Activated naive CD8-positive, alpha-beta T cell treated with anti-CD3 and anti-CD28 coated beads, Interleukin-2, amount 10 ng/mL, durations not matched to agents 7 days and 5 days (primary cell): Measurements from ENCODE around the gene SRRM1. TPM values are rescaled to one million over a fixed set of nuclear protein-coding genes. Genes with fewer than 3 reads are reported as not detected.
"Not testable (repeated sequence)": the region's sequence is repeated elsewhere in the genome, so short reads cannot be mapped to it uniquely, and the experiment has no call there.

ENCODE experiments used
- ATAC-seq: fragments of 150-1000 bp; cut with Tn5 transposase; one replicate; pipeline ENCODE4 v1.10.0; 2021; ENCODE audit warnings: low read depth, moderate library complexity
- POLR2A ChIA-PET: fragments of 350-600 bp; sonication (Branson Sonifier 250); formaldehyde crosslinking; loops from one replicate; lab custom pipeline; 2021; ENCODE audit warnings: antibody characterized with exemption; lab: Charles Lee
- DNase-seq: peaks from one replicate; pipeline ENCODE4 v3.0.0; 2021
- H3K27ac Mint-ChIP-seq: one replicate; pipeline ENCODE4 v1.8.0; 2022; ENCODE audit warnings: mild to moderate bottlenecking, mixed read lengths
- H3K27me3 Mint-ChIP-seq: one replicate; pipeline ENCODE4 v1.8.0; 2022; ENCODE audit warnings: mild to moderate bottlenecking, moderate library complexity, mixed read lengths
- H3K36me3 Mint-ChIP-seq: one replicate; pipeline ENCODE4 v1.8.0; 2021; ENCODE audit warnings: mild to moderate bottlenecking, mixed read lengths
- H3K4me1 Mint-ChIP-seq: one replicate; pipeline ENCODE4 v1.8.0; 2021; ENCODE audit warnings: mixed read lengths
- H3K4me3 Mint-ChIP-seq: one replicate; pipeline ENCODE4 v1.8.0; 2022; ENCODE audit warnings: mild to moderate bottlenecking, moderate library complexity, mixed read lengths
- H3K9me3 Mint-ChIP-seq: one replicate; pipeline ENCODE4 v1.8.0; 2021; ENCODE audit warnings: mixed read lengths
- total RNA-seq, 2 experiments: library from RNA; stranded (reverse); gene quantifications; one replicate each; pipeline ENCODE4 v1.2.3, GENCODE V29; 2021

Gene SRRM1
- total RNA-seq, 2 experiments from 2014 or later = 211 to 220 TPM

- DNase-seq (no peak), ATAC-seq (no peak)
- peaks cover 23% of the 10 kb centered on the region for H3K4me1 Mint-ChIP-seq
- no peak overlapping the region for H3K27ac Mint-ChIP-seq
- H3K36me3 Mint-ChIP-seq = peaks cover 43% of the 10 kb centered on the region
- H3K4me3 Mint-ChIP-seq = no peak overlapping the region
- POLR2A ChIA-PET = no interaction called here
- H3K9me3 Mint-ChIP-seq = no peaks in the 10 kb centered on the region
- H3K27me3 Mint-ChIP-seq = no peaks in the 10 kb centered on the region
Measured at GRCh38 chr1:24656046-24656445, 12.9 kb downstream of the SRRM1 start.

- Mint-ChIP-seq H3K27me3 (no peaks in the 10 kb centered on the region), H3K4me1 (peaks cover 22% of the 10 kb centered on the region), H3K36me3 (peaks cover 42% of the 10 kb centered on the region), H3K4me3 (no peak overlapping the region), H3K27ac (peak overlapping the region; percentile 5), H3K9me3 (no peaks in the 10 kb centered on the region)
- POLR2A ChIA-PET = interaction anchor here (0.7 kb wide), 1 partner anchor 15 kb away, joined by 3 read pairs; no protein-coding TSS in a partner anchor
- ATAC-seq (no peak), DNase-seq (no peak)
Measured at GRCh38 chr1:24657781-24658180, 14.7 kb downstream of the SRRM1 start.

DNA sequence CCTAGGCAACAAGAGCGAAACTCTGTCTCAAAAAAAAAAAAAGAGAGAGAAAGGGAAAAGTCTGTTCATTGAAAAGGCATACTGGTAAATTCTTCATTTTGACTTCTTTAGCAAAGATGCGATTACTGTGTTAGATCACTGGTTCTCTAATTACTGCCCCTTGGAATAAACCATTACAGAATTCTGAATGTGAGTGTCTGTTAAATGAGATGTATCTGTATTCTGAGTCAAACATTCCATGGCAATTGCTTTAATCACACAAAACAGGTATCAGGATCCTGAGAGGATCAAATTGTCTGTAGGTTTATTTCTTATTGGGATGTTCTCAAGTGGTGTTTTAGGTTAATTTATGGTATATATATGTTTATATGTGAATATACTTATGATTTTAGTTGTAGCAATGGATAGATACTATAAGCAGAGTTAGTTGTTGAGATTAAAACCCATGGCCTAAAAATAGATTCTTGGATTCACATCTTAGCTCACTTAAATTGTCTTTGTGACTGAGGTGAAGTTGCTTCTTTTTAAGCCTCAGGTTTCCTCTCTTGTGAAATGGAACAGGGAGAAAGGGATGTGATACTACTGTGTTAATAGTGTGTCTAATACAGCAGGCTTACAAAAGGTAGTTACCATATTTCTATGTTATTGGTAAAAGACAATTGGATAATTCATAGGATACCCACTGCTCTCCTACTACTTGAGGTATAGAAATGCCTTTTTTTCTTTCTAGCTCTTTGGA, 16.2 kb downstream of the SRRM1 start:
- Mint-ChIP-seq H3K4me3 (no peak overlapping the region), H3K27me3 (no peaks in the 10 kb centered on the region), H3K4me1 (peaks cover 20% of the 10 kb centered on the region), H3K36me3 (peaks cover 42% of the 10 kb centered on the region), H3K9me3 (no peaks in the 10 kb centered on the region), H3K27ac (peak overlapping the region; percentile 28)
- no peak for DNase-seq
- POLR2A ChIA-PET = no interaction called here
- ATAC-seq = no peak

DNA sequence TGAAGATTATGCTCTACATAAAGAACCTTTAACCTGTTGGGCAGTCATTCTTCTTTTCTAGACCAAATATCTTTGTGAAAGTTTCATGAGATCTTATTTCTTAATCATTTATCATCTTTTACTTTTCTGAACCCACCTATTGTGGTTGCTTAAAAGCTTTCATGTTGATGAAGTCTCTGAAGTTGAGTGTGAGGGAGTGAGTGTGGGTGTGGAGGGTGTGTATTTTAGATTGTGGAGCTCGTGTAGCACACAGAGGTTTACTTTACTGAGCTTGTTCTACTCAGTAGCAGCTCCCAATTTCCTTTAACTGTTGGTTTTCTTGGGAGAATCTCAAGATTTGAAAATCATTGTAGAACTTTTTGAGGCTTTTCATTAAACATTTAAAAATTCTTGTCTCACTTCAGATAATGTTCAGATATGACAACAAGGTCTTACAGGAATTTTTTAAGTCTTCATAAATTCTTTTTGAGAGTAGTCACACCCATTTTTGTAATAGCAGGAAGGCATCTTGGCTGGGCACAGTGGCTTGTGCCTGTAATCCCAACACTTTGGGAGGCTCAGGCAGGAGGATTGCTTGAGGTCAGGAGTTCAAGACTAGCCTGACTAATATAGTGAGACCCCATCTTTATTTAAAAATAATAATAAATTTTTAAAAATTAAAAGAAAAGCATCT, 17.0 kb downstream of the SRRM1 start:
- ATAC-seq = no peak
- POLR2A ChIA-PET = no interaction called here
- Mint-ChIP-seq H3K4me3 (no peak overlapping the region), H3K4me1 (peaks cover 17% of the 10 kb centered on the region), H3K27ac (peak overlapping the region; percentile 28), H3K36me3 (peaks cover 36% of the 10 kb centered on the region), H3K9me3 (no peaks in the 10 kb centered on the region), H3K27me3 (no peaks in the 10 kb centered on the region)
- no peak for DNase-seq

DNA sequence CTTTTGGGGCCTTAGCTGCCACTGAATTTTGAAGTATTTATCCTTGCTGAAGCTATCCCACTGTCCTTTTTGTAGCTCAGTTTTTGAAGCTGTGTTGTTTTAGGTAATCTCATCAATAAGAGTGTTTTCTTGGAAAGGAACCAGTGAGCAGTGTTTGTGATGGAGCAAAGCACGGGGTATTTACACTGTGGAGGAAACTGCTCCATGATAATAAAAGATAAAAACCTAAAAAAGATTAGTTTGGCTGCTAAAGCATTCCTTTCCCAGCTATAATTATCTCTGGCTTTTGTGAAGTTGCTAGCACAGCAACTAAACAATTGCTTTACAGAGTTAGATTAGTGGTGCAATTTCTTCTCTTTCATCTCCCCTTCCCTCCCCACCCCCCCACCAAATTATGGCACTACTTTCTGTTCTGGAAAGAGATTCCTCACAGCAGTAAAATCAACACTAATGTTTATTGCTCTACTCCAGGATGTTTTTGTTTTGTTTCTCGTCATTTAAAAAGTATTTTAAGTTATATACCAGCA, 21.5 kb downstream of the SRRM1 start:
- Mint-ChIP-seq H3K4me1 (peaks cover 4% of the 10 kb centered on the region), H3K9me3 (no peaks in the 10 kb centered on the region), H3K27ac (no peak overlapping the region), H3K4me3 (no peak overlapping the region), H3K27me3 (no peaks in the 10 kb centered on the region), H3K36me3 (peaks cover 31% of the 10 kb centered on the region)
- ATAC-seq = no peak
- POLR2A ChIA-PET = no interaction called here
- DNase-seq = no peak

- Mint-ChIP-seq H3K4me1 (peaks cover 2% of the 10 kb centered on the region), H3K27me3 (no peaks in the 10 kb centered on the region), H3K9me3 (no peaks in the 10 kb centered on the region), H3K36me3 (peaks cover 28% of the 10 kb centered on the region), H3K4me3 (no peak overlapping the region), H3K27ac (no peak overlapping the region)
- POLR2A ChIA-PET = no interaction called here
- no peak for DNase-seq
- no peak for ATAC-seq
Measured at GRCh38 chr1:24666794-24667193, 23.7 kb downstream of the SRRM1 start.

DNA sequence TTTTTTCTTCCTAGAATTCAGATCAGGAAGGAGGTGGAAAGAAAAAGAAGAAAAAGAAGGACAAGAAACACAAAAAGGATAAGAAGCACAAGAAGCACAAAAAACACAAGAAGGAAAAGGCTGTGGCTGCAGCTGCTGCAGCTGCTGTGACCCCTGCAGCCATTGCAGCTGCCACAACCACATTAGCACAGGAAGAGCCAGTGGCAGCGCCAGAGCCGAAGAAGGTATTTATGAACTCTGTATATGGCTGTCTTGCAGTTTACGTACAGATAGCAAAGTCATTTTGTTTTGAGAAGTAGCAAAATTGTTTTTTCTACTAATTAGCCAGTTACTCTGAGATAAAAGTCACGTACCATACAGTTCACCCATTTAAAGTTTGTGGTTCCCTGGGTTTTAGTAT, 28.3 kb downstream of the SRRM1 start:
- H3K27me3 Mint-ChIP-seq = not testable (repeated sequence)
- peak overlapping the region; percentile 21 for H3K27ac Mint-ChIP-seq

GRCh38 chr1:24672686-24673085, 29.6 kb downstream of the SRRM1 start:
- H3K36me3 Mint-ChIP-seq = peaks cover 25% of the 10 kb centered on the region
- not testable (repeated sequence) for H3K4me1 Mint-ChIP-seq, H3K4me3 Mint-ChIP-seq, H3K9me3 Mint-ChIP-seq, H3K27ac Mint-ChIP-seq, DNase-seq, H3K27me3 Mint-ChIP-seq, ATAC-seq
- POLR2A ChIA-PET = interaction anchor here (0.6 kb wide), 1 partner anchor 14 kb away, joined by 3 read pairs; no protein-coding TSS in a partner anchor

More for the DNA sequence above, 28.3 kb downstream of the SRRM1 start:
- peak; percentile 63 for ATAC-seq
- not testable (repeated sequence) for H3K4me3 Mint-ChIP-seq, H3K9me3 Mint-ChIP-seq, H3K4me1 Mint-ChIP-seq, DNase-seq
- H3K36me3 Mint-ChIP-seq = peaks cover 25% of the 10 kb centered on the region
- POLR2A ChIA-PET = interaction anchor here (0.8 kb wide), 1 partner anchor 25 kb away, joined by 3 read pairs; no protein-coding TSS in a partner anchor

DNA sequence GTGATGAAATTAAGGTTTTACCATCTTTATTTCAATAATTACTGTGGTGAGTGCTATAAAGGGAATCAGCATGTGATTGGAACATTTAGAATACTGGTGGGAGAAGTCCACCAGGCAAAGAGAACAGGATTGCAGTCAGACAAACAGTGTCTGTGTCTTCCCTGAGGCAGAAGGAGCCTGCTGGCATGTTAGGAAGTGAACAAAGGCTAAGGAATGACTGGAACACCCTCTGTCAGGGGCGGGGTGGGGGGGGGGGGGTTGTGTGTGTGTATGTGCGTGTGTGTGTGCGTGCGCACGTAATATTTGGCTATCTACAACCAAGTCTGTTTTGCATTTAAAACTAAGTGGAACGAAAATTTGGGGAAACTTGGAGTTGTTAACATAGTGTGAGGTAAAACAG, 30.2 kb downstream of the SRRM1 start:
- Mint-ChIP-seq H3K9me3 (no peaks in the 10 kb centered on the region), H3K36me3 (peaks cover 25% of the 10 kb centered on the region), H3K27me3 (no peaks in the 10 kb centered on the region), H3K27ac (no peak overlapping the region), H3K4me1 (peaks cover 2% of the 10 kb centered on the region), H3K4me3 (no peak overlapping the region)
- ATAC-seq = no peak
- DNase-seq = no peak
- POLR2A ChIA-PET = interaction anchor here (0.6 kb wide), 1 partner anchor 15 kb away, joined by 3 read pairs; no protein-coding TSS in a partner anchor

GRCh38 chr1:24678421-24678820, 35.3 kb downstream of the SRRM1 start:
- POLR2A ChIA-PET, DNase-seq: not testable (repeated sequence)

GRCh38 chr1:24679725-24680124, 36.6 kb downstream of the SRRM1 start:
- Mint-ChIP-seq H3K27ac (no peak overlapping the region), H3K36me3 (peaks cover 11% of the 10 kb centered on the region), H3K4me1 (peaks cover 3% of the 10 kb centered on the region), H3K27me3 (no peaks in the 10 kb centered on the region), H3K4me3 (no peak overlapping the region), H3K9me3 (no peaks in the 10 kb centered on the region)
- ATAC-seq (no peak), DNase-seq (no peak)
- POLR2A ChIA-PET = interaction anchor here (0.7 kb wide), 1 partner anchor 1340 kb away, joined by 4 read pairs; no protein-coding TSS in a partner anchor

More at GRCh38 chr1:24678421-24678820, 35.3 kb downstream of the SRRM1 start:
- H3K36me3 Mint-ChIP-seq = peaks cover 11% of the 10 kb centered on the region
- not testable (repeated sequence) for H3K4me3 Mint-ChIP-seq, H3K27ac Mint-ChIP-seq, H3K4me1 Mint-ChIP-seq, ATAC-seq, H3K27me3 Mint-ChIP-seq, H3K9me3 Mint-ChIP-seq

DNA sequence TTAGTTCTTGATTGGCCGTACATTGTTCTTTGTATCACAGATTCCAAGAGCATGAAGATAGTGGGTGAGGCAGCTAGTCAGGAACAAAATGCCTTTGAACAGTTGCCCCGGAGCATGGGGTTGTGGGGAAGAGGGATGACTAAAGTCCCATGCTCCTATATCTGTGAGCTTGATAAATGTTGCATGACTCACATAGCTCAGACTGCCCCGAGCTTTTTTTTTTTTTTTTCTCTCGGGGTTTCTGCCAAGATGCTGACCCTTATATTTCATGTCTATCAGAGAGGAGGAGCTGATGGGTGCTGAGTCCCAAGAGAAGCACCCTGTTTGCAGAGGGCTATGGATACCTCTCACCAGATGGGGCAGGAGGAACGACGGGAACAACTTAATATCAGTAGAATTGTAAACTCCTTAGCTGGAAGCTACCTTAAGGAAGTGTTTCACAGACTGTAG, 40.6 kb downstream of the SRRM1 start:
- H3K36me3 Mint-ChIP-seq = peaks cover 4% of the 10 kb centered on the region
- H3K27me3 Mint-ChIP-seq = no peaks in the 10 kb centered on the region
- DNase-seq = no peak
- peaks cover 7% of the 10 kb centered on the region for H3K4me1 Mint-ChIP-seq
- ATAC-seq = no peak
- H3K27ac Mint-ChIP-seq = no peak overlapping the region
- H3K9me3 Mint-ChIP-seq = no peaks in the 10 kb centered on the region
- POLR2A ChIA-PET = no interaction called here
- H3K4me3 Mint-ChIP-seq = no peak overlapping the region

DNA sequence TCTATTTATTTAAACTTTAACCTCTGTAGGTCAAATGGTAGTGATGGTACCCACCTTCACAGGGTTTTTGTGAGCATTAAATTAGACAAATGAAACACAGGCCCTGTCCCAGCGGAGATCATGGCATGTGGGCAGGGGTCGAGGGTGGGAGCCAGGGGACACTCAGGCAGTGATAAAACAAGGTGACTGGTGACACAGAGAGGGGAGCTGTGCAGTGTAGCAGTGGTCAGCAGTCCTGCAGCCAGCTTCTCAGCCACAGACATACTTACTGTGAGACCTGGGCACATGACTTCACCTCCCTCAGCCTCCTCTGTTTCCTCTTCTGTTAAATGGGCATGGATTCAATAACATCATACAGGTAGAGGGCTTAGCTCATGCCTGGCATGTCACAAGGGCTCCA, 44.9 kb downstream of the SRRM1 start:
- Mint-ChIP-seq H3K27me3 (peaks cover 8% of the 10 kb centered on the region), H3K4me3 (no peak overlapping the region), H3K9me3 (no peaks in the 10 kb centered on the region), H3K36me3 (no peaks in the 10 kb centered on the region), H3K4me1 (peaks cover 4% of the 10 kb centered on the region), H3K27ac (no peak overlapping the region)
- DNase-seq (no peak), ATAC-seq (no peak)
- POLR2A ChIA-PET = no interaction called here
